Ramos (cell line): ENCODE data around the gene APLP2.
"Not testable (repeated sequence)": the region's sequence is repeated elsewhere in the genome, so short reads cannot be mapped to it uniquely, and the experiment has no call there.

ENCODE experiments used
- in situ Hi-C: fragments of 300-500 bp; cut with MboI; formaldehyde crosslinking; loops from one replicate; pipeline ENCODE4 v1.14.3; 2022; ENCODE audit warnings: low sequenced_read_pairs; ENCODE audit not compliant: unreplicated experiment

APLP2 gene

DNA sequence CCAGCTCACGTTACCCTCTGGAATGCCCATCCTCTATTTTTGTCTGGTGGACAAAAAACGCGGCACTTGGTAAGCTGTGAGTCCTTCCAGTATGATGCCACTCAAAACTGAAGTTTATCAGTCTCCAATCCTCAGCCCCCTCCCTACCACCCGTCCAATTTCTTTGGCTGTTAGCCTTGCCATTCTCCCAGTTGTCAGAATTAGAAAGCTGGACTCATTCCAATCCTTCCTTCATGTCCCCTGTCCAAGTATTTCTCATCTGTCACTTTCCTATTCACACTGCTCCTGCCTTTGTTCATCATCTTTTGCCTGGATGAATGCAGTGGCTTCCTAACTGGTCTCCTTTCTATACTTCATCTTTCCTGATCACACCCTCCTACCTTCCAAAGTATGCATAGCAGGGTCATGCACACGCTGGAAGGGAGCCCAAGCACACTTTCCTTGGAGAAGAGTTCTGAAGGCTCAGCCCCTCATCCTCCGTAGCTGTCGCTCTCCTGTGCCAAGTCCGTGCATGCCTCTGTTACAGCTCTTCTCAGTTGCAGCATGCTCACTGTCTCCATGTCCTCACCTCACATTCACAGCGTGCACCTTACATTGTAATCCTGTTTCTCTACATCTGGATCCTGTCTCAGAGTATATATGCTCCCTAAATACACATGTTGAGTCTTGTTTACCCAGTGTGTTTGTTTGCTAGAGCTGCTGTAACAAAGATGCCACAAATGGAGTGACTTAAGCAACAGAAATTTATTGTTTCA is 19.4 kb downstream of the APLP2 start:
- in situ Hi-C loops, result no loop called here

DNA sequence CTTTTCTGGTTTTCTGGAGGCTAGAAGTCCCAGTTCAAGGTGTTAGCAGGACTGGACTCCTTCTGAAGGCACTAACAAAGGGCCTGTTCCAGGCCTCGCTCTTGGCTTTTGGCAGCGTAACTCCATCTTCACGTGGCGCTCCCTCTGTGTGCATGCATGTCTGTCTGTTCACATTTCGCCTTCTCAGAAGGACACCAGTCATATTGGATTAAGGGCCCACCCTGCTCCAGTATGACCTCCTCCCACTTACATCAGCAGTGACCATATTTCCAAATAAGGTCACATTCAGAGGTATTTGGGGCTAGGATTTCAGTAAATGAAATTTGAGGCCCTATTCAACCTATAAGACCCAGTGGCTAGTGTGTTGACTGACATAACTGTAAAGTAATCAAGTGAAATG is 20.0 kb downstream of the APLP2 start:
- in situ Hi-C loops, result no loop called here

DNA sequence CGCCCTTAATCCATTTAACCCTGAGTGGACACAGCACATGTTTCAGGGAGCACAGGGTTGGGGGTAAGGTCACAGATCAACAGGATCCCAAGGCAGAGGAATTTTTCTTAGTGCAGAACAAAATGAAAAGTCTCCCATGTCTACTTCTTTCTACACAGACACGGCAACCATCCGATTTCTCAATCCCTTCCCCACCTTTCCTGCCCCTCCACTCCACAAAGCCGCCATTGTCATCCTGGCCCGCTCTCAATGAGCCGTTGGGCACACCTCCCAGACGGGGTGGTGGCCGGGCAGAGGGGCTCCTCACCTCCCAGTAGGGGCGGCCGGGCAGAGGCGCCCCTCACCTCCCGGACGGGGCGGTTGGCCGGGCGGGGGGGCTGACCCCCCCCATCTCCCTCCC is 20.8 kb downstream of the APLP2 start:
- in situ Hi-C loops, result not testable (repeated sequence)

DNA sequence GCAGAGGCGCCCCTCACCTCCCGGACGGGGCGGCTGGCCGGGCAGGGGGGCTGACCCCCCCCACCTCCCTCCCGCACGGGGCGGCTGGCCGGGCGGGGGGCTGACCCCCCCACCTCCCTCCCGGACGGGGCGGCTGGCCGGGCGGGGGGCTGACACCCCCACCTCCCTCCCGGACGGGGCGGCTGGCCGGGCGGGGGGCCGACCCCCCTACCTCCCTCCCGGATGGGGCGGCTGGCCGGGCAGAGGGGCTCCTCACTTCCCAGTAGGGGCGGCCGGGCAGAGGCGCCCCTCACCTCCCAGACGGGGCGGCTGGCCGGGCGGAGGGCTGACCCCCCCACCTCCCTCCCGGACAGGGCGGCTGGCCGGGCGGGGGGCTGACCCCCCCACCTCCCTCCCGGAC is 21.5 kb downstream of the APLP2 start:
- in situ Hi-C loops, result not testable (repeated sequence)

DNA sequence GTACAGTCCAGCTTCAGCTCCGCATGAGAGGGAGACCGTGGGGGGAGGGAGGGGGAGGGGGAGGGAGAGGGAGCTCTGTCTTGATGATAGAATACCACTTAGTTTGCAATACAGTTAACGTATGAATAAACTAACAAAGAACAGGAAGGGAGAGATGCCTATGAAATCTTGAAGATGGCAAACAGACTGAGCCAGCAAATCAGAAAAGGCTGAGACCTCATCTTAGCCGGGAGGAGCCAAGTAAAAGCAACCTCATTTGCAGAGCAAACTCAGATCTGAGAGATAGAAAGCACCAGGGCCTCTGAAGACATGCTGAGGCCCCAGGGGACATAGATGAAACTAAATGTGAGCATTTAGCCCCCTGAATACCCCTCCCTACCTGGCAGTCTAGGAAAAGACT is 23.0 kb downstream of the APLP2 start:
- in situ Hi-C loops, result no loop called here

DNA sequence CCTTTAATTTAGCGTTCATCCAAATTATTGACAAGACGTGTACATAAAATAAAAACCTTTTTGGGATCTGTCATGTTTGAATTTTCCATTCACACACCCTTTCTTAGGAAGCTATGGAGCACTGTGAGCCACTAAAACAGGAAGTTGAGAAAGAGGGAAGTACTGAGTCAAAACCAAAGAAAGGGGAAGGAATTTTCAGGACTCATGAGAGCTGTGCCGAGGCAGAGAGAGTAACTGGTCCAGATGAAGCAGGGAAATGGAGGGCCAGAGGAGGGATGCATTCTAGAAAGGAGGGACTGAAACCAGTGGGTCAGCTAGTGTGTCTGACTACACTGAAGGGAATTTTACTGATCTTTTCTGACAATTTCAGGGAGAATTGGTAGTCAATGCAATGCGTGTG is 24.9 kb downstream of the APLP2 start:
- in situ Hi-C loops, result no loop called here

DNA sequence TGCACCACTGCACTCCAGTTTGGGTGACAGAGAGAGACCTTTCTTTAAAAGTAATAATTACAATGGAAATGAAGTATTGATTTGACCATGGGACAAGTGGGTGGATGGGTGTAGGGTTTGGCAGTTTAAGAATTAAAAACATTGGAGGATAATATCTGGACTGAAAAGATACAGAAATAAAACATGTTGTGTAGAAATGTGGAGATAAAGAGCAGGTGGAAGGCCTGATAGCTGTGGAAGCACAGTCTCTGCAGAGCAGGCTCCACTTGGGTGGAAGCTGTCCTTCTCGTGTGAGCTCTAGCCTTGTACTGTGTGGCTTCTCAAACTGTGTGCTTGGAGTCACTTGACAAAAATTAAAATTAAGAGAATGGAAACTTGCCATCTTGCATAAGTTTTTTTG is 25.6 kb downstream of the APLP2 start:
- in situ Hi-C loops, result no loop called here

DNA sequence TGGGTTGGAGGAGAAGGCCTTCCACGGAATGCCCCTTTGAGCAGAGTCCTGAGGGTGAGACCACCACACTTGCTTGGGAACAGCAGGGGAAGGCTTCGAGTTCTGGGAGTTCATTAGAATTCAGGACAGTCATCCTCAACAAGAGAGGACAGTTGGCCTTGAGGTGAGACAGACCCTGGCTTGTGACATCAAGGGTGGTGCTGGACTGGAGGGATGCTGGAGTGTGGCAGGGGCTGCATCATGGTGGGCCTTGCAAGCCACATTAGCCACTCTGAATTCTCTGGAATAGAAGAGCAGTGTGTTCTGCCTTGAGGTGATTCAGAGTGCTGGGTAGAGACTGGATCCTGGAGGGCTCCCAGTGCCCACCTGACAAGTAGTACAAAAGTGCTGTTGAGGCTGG is 26.3 kb downstream of the APLP2 start:
- in situ Hi-C loops, result no loop called here

DNA sequence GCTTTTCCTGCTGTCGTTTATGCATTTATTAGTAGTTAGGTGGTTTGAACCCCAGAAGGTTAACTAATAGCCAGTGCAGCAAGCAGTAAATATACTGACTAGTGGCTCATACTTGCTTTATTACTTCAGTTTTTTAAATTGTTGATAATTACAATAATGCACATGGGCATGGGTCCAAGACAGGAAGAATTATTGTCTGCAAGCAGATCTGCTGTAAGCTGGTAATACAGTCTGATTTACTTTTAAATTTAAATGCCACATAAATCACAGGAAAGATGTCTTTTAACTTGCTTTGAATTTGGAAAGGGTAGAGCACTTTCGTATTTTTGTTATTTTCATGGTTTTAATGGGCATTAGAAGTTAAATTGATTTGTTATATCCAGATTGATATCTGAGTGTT is 27.1 kb downstream of the APLP2 start:
- in situ Hi-C loops, result no loop called here

DNA sequence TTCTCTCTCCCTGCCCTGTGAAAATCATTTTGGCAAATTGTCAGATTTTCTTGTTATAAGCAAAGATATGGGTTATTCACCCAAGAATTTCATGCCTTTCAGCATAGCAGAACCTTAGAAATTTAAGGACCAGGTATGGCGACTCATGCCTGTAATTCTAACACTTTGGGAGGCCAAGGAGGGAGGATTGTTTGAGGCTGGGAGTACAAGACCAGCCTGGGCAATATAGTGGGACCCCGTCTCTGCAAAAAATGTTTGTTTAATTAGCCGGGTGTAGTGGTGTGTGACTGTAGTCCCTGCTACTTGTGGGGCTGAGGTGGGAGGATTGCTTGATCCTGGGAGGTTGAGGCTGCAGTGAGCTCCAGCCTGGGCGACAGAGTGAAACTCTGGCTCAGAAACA is 27.6 kb downstream of the APLP2 start:
- in situ Hi-C loops, result no loop called here

DNA sequence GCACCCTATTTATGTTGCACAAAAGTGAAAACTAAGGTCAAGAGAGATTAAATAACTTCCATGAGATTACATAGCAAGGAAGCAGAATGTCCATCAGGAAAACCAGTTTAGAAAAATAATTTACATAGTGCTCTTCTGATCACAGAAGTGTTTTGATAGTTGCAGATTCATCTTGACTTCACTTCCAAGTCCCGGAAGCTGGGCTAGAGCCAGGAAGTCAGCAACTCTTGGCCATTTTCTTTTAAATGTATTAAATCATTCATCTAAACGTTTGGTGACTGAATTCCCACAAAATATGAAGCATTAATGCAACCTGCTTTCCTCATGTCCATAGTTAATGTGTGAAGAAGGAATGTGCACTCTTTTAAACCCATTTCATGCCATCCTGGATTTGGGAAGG is 29.7 kb downstream of the APLP2 start:
- in situ Hi-C loops, result no loop called here

DNA sequence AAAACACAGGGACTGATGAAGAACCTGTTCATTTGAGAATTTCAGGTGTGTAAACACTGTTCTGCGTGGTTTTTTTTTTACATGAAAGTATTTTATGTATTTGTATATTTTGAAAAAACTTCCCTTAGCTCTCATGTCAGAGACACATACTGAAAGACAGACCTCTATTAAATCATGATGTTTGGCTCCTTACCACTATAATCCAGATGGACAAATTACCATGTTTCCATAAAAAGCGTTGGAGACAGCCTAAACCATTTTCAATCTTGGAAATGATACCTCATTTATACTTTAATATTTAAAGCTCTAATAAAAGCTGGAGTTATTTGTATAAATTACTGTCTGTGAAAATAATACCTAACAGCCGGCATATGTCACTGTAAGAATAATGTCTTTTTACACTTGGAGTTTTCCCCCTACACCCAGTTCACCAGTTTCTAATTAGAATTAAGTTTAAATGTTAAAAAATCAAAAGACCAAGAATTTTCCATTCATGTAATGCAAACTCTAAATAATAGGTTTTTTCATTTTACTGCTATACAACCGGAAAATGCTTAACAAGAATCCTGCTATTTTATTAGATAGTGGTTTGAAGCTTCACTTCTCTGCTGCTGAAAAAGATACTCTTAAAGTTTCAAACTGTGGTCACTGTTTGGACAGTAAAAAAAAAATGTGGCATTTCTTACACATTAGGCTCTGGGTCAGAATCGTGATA is 30.8 kb downstream of the APLP2 start:
- in situ Hi-C loops, result no loop called here

DNA sequence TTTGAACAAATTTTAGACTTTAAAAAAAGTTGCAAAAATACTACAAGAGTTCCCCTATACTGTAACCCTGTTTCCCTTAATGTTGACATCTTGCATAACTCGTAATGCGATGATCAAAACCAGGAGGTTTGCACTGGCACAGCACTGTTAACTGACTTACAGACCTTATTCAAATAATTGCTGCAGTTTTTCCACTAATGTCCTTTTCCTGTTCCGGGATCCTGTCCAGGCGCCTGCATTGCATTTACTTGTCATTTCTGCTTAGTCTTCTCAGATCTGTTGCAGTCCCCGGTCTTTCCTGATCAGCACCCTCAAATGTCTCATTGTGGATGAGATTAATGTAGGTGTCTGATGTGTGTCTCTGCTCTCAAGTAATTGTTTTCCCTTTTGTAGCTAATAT is 32.0 kb downstream of the APLP2 start:
- in situ Hi-C loops, result no loop called here

DNA sequence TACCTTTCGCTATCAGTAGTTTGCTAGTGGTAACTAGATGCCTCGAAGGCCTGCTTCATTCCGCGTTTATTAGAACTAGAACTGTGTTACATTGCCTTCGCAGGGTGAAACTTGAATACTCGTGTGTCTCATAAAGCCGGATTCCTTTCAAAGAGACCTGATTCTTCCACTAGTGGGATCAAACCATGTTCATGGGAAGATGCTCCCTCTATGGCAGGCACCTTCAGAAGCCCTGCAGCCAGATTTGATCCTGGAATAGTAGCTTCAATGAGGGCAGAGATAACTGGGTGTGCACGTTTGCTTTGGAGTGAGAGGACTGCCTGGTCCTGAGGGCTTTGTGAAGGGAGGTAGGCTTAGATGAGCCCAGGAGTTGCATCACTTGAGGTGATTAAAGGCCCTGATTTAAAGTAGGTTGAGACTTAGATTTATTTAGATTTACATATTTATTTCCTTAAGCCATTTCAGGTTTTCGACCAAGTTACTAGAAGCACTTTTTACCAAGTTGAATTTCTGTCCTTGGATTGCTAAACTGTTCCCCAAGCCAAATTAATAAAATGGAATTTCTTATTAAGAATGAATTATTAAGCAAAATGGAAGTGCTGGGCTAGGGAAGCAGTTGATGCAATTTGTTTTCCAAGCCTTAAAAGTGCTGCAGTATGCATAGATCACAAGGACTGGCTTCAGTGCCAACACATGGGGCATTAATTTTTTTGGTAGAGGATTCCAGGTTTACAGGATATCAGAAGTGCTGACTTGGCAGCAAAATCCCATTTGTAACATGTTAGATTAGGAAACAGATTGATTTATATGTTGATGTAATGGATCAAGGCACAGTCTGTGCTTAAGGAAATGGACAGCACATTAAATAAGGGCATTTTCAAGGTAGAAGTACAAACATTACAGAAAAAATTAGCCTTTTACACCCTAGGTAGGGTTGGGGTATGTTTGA is 32.9 kb downstream of the APLP2 start:
- in situ Hi-C loops, result no loop called here

DNA sequence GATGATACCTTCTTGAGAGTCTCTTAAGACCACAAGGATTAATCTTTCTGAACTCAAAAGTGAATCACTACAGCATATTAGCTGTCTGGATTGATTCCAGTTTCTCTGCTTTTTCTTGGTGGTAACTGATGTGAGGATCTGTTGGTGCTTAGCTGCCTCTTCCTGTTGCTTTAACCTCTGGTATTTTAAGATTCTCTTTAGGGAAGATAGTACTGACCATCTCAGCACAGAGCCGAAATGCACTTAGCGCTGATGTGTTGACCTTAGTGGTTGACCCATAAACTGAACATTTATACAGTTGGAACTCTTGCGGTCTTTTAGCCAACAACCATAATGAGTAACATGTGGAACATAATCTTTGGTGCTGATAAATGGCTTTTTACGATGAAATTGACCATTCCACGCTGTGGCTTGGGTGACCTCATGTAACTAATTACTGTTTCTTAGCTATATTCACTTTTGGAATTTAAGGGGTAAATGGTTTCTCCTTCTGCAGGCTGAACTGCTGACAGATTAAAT is 33.7 kb downstream of the APLP2 start:
- in situ Hi-C loops, result no loop called here

DNA sequence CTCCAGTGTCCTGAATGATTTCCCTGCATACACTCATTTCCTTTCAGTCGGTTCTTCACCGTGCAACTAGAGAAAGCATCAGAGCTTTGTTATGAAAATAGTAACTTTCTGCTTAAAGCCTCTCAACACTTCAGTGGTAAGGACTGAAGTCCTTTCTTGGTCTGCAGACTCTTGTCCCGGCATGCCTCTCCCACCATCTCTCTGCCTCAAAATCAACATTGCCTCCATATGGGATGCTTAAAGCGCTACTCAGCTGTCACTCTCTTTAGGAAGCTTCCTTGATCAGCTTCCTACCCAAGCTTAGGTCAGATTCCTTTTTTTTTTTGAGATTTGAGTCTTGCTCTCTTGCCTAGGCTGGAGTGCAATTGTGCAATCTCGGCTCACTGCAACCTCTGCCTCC is 36.7 kb downstream of the APLP2 start:
- in situ Hi-C loops, result no loop called here

DNA sequence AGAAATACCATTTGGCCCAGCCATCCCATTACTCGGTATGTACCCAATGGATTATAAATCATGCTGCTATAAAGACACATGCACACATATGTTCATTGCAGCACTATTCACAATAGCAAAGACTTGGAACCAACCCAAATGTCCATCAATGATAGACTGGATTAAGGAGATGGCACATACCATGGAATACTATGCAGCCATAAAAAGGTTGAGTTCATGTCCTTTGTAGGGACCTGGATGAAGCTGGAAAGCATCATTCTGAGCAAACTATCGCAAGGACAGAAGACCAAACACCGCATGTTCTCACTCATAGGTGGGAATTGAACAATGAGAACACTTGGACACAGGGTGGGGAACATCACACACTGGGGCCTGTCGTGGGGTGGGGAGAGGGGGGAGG is 39.0 kb downstream of the APLP2 start:
- in situ Hi-C loops, result not testable (repeated sequence)

DNA sequence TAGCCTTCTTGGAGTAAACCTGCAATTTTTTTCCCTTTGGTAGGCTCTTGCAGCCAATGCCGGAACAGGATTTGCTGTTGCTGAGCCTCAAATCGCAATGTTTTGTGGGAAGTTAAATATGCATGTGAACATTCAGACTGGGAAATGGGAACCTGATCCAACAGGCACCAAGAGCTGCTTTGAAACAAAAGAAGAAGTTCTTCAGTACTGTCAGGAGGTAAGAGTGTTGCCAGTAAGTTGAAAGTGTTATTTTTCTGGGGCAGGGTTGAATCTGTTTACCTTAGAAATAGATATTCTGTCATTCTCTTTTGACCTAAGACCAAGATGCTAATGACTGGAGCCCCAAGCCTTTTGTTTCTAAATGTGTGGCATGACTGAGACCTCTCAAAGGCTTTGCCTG is 39.7 kb downstream of the APLP2 start:
- in situ Hi-C loops, result no loop called here

DNA sequence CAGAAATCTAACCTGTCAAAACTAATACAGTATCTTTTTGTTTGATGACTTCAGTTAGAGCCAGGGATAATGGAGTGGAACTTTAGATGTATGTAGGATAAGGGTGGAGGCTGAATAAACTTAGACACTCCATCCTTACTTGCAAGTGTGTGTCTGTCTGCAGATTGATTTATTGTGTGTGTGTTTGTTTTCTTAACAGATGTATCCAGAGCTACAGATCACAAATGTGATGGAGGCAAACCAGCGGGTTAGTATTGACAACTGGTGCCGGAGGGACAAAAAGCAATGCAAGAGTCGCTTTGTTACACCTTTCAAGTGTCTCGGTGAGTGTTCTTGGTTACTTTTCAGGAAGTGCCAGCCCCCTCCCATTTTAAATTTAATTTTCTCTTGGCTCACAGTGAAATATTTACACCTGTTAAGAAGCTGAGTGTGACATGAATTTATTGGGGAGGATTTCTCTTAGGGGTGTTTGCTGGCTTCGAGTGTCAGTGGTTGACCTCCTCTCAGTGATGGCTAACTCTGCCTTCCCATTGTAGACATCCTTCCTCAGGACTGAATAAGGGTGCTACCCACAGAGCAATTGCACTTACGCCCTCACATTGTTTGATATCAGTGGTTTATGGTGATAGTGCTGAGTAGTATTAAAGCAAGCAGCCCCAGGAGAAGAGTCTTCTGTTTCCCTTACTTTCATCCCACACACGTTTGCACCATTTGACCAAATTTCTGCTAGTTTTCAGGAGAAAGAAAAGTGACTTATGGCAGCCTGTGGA is 40.8 kb downstream of the APLP2 start:
- in situ Hi-C loops, result no loop called here
